GM10266 (cell line): Measurements from ENCODE around the gene TMEM33.

Experiments used
- DNase-seq: peaks from one replicate; pipeline ENCODE4 v3.0.0; 2012; ENCODE audit errors: extremely low spot score
- CTCF ChIP-seq: IDR thresholded peaks from 2 replicates; pipeline ENCODE4 v1.5.1; 2012; ENCODE audit warnings: mild to moderate bottlenecking, low read depth; ENCODE audit not compliant: control insufficient read depth, insufficient read depth; ENCODE audit errors: missing control alignments

The TMEM33 gene

GRCh38 chr4:41967392-41967791 lies 32.2 kb downstream of the TMEM33 start:
- no peak for TF ChIP-seq CTCF
- no peak for DNase-seq

- no peak for DNase-seq
- TF ChIP-seq CTCF, result no peak
Measured at GRCh38 chr4:41969671-41970070, 34.4 kb downstream of the TMEM33 start.

GRCh38 chr4:41975341-41975740 lies 40.1 kb downstream of the TMEM33 start:
- no peak for DNase-seq

GRCh38 chr4:41976775-41977516 lies 41.7 kb downstream of the TMEM33 start:
- TF ChIP-seq CTCF, result no peak
- DNase-seq, result no peak

More at GRCh38 chr4:41975341-41975740, 40.1 kb downstream of the TMEM33 start:
- no peak for TF ChIP-seq CTCF

GRCh38 chr4:41977709-41978108 lies 42.5 kb downstream of the TMEM33 start:
- no peak for DNase-seq
- no peak for TF ChIP-seq CTCF

GRCh38 chr4:41981456-41981855 lies 46.2 kb downstream of the TMEM33 start, which contains the start of gene DCAF4L1:
DCAF4L1 (plus strand) TSS chr4:41981756; CDS start chr4:41981793, 37 bp downstream.
- no peak for DNase-seq
- no peak for TF ChIP-seq CTCF

- TF ChIP-seq CTCF, result no peak
- no peak for DNase-seq
Measured at GRCh38 chr4:41982716-41983115, 47.5 kb downstream of the TMEM33 start.
